Lower leg skin (tissue), 4 donors: Measurements from ENCODE around the gene DCUN1D3. TPM values are rescaled to one million over a fixed set of nuclear protein-coding genes. Genes with fewer than 3 reads are reported as not detected.

ENCODE experiments used
- DNase-seq, 2 donors: peaks; one replicate each; pipeline ENCODE4 v3.0.0-alpha.2; 2019; ENCODE audit warnings: low spot score in 2 of 2
- H3K4me3 ChIP-seq: fragments of 200-600 bp; sonication (generic); 2 replicates; pipeline ENCODE4 v1.5.1; 2017; ENCODE audit warnings: mild to moderate bottlenecking, low read depth; ENCODE audit not compliant: poor library complexity, severe bottlenecking
- POLR2A ChIP-seq, 2 donors: fragments of 450-650 bp; IDR thresholded peaks; one replicate each; pipeline ENCODE4 v1.6.1; 2016 to 2017; ENCODE audit warnings: antibody characterized with exemption in 2 of 2, mild to moderate bottlenecking in 1 of 2, moderate library complexity in 1 of 2
- WGBS, 2 donors: methylation state at CpG; one replicate each; pipeline ENCODE4 v1.1.5; 2018; 5-methylcytosine and 5-hydroxymethylcytosine counted together
- intact Hi-C: fragments of 100-400 bp; cut with DNase I; formaldehyde crosslinking; loops from one replicate; pipeline ENCODE4 v1.15.0; 2023; ENCODE audit warnings: low total_unique reads
- total RNA-seq, 4 donors: library from RNA; depleted of rRNA; stranded (reverse); fragments of >200 nt; gene quantifications; one replicate each; pipeline ENCODE4 v1.1.0, GENCODE V29; 2016
- TF ChIP-seq, protein P1 (sequence below), 3 donors: fragments of 450-650 bp; IDR thresholded peaks; one replicate each; pipeline ENCODE4 v1.5.1; 2016; ENCODE audit warnings: antibody characterized with exemption in 3 of 3, mild to moderate bottlenecking in 3 of 3, moderate library complexity in 2 of 3

Gene DCUN1D3
- total RNA-seq, 4 donors from 2014 or later = 18.2 to 20.8 (median 18.3) TPM

DNA sequence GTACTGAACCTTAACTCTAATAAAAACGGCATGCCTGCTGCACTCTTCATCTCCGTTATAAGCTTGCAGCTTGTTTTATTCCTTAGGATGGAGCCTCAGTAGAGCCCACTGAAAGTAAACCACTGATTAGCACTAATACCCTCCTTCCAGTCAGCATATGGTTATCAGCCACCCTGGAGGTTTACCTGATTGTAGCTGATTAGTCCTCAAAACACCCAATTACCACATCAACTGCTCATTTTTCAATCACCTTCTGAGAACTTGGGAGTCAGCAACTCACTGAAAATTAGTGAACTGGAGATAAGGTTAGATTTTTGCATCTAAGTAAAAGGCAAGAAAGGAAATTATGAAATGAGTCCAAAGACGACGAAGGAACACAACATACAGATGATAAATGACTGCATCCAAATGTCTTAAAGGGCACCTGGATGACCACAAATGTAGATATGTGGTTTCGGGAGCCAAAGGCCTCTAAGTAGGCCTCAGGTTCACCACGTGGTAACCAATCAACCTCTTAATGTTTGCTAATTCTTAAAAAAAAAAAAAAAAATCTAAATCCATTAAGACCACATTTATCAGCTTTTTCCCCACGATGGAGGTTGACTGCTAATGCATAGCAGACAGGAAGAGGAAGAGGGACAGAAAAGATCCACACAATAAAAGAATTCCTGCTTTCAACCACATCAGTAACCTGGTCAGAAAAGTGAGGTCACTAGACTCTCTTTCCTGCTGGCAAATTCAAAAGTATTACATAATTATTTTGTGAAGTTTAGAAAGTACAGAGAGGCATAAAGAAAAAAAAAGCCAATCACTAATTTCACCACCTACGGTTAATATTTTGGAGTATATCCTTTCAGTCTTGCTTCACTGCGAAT is 28.0 kb downstream of the DCUN1D3 start:
- 79 to 87% methylated on average over 9 of the region's 9 CpGs for WGBS, 2 donors
- TF ChIP-seq POLR2A (IDR thresholded peaks at IDR 0.05) = no peak
- TF ChIP-seq, protein P1, sequence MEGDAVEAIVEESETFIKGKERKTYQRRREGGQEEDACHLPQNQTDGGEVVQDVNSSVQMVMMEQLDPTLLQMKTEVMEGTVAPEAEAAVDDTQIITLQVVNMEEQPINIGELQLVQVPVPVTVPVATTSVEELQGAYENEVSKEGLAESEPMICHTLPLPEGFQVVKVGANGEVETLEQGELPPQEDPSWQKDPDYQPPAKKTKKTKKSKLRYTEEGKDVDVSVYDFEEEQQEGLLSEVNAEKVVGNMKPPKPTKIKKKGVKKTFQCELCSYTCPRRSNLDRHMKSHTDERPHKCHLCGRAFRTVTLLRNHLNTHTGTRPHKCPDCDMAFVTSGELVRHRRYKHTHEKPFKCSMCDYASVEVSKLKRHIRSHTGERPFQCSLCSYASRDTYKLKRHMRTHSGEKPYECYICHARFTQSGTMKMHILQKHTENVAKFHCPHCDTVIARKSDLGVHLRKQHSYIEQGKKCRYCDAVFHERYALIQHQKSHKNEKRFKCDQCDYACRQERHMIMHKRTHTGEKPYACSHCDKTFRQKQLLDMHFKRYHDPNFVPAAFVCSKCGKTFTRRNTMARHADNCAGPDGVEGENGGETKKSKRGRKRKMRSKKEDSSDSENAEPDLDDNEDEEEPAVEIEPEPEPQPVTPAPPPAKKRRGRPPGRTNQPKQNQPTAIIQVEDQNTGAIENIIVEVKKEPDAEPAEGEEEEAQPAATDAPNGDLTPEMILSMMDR (IDR thresholded peaks at IDR 0.05) = no peak
- intact Hi-C loops = no loop called here
- no peak overlapping the region for H3K4me3 ChIP-seq
- no peak for DNase-seq

DNA sequence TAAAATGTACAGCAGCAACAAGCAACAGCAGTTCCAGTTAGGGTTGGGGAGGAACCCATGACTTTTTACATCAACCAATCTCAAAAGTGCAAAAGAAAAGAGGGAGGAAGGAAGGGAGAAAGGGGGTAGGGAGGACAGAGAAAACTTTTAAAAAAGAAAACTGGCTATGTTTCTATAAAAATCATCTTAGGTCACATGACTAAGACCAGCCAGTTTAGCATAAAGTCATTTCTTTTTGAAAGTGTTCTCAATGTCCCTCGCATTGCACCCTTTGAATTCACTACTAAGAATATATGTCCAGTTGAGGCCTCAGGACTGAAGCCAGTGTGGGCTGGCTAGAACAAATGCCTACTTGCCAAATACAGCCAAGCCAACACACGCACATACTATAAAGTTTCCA is 28.9 kb downstream of the DCUN1D3 start:
- intact Hi-C loops = no loop called here
- TF ChIP-seq, protein P1 (IDR thresholded peaks at IDR 0.05) = no peak
- TF ChIP-seq POLR2A (IDR thresholded peaks at IDR 0.05) = no peak
- WGBS, 2 donors = 54% methylated on average over 2 of the region's 2 CpGs
- no peak for DNase-seq
- H3K4me3 ChIP-seq = no peak overlapping the region

DNA sequence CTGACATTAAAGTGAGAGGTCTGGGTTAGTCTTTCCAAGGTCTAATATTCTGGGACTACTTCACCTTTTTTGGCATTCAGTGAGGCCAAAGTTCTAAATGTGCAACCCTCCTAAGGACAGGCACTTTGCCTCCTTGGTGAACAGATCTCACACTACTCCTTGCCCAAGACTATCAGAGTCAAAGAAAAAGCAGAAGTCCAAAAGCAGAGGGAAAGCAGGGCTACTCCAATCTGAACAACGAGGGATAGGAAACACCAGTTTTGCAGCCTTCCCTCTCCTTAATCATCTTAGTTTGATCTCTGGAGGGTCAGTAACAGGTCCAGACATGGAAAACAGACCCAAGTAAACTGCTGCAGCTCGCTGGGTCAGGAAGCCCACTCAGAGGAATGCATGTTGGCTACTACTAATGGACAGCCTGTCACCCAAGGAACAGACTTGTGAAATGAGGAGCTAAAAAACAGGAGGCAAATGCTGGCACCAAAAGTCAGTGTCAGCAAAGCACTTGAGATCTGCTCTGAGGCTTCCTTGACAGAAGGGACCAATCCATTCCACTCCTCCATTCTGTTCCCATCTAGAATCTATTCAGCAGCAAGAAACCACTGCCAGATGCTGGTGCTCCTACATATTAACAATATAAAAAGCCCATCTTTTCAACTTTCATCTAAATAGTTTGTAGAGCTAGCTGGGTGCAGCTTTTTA is 29.9 kb downstream of the DCUN1D3 start:
- peak in 1 of 2 donors; percentile 45 for DNase-seq
- 46 to 56% methylated on average over 2 of the region's 2 CpGs for WGBS, 2 donors
- TF ChIP-seq, protein P1 (IDR thresholded peaks at IDR 0.05) = no peak
- no peak for TF ChIP-seq POLR2A (IDR thresholded peaks at IDR 0.05)
- H3K4me3 ChIP-seq = no peak overlapping the region
- intact Hi-C loops = no loop called here

DNA sequence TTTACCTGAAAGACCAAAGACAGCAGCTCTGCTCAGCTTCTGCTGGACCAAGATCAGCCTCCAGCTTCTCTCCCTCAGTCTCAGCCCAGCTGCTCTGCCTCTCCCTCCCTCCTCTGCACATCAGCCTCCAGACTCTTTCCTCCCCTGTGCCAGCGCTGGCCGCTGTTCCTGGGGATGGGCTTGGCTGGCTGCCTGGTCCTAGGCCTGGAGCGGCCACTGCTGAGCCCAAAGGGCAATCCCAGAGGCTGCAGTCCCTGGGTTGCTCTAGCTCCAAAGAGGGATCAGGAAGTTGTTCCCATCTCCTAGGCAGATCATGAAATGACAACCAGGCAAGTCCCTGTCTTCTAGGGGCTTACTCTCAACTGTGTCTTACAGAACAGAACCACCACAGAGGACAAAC is 31.3 kb downstream of the DCUN1D3 start:
- DNase-seq = peak; percentile 50 to 96

DNA sequence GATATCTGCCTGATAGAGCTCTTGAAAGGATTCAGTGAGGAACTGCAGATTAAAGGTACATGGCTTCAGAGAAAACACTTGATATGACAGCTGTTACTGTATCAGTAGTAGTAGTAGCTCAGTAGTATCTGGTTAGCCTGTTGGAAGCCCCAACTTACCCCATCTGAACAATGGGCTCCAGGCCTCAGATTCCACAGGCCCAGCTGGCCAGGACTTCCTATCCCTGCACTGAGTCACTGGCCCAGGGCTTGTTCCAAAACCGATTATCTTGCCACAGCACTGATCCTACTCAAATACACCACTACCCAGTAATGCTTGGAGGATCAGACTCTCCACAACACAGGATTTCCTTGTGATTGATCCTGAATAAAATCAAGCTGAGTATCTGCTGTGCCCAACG is 32.6 kb downstream of the DCUN1D3 start:
- intact Hi-C loops = no loop called here
- peak in 1 of 2 donors; percentile 77 for DNase-seq
- 35 to 48% methylated on average over 2 of the region's 2 CpGs for WGBS, 2 donors
- H3K4me3 ChIP-seq = no peak overlapping the region
- TF ChIP-seq, protein P1 (IDR thresholded peaks at IDR 0.05) = no peak
- TF ChIP-seq POLR2A (IDR thresholded peaks at IDR 0.05) = no peak

More for the DNA sequence above, 31.3 kb downstream of the DCUN1D3 start:
- WGBS, 2 donors = 7 to 9% methylated on average over 3 of the region's 3 CpGs
- no peak for TF ChIP-seq POLR2A (IDR thresholded peaks at IDR 0.05)
- TF ChIP-seq, protein P1 (IDR thresholded peaks at IDR 0.05) = no peak
- H3K4me3 ChIP-seq = no peak overlapping the region
- intact Hi-C loops = no loop called here
